GM12891 (cell line): ENCODE measurements around the gene MIEF1.

ENCODE experiments used
- DNase-seq: peaks from one replicate; pipeline ENCODE4 v3.0.0; 2011; ENCODE audit warnings: low spot score; ENCODE audit not compliant: insufficient read length
- FAIRE-seq: peaks from 2 replicates; lab custom pipeline; 2011; peaks lifted over from hg19 to GRCh38; lab: Jason Lieb, UNC
- PAX5 ChIP-seq: IDR thresholded peaks from 2 replicates; pipeline ENCODE4 v1.6.1; 2011; ENCODE audit warnings: low read length, moderate library complexity, mild to moderate bottlenecking; ENCODE audit not compliant: insufficient read depth, severe bottlenecking
- POLR2A ChIP-seq: IDR thresholded peaks from 2 replicates; pipeline ENCODE4 v1.6.1; 2011; ENCODE audit warnings: low read depth, low read length, control low read depth
- POLR2AphosphoS5 ChIP-seq: IDR thresholded peaks from 2 replicates; pipeline ENCODE4 v1.6.1; 2011; ENCODE audit warnings: low read depth, low read length, control low read depth
- POU2F2 ChIP-seq: IDR thresholded peaks from 2 replicates; pipeline ENCODE4 v1.6.1; 2011; ENCODE audit warnings: low read depth, mild to moderate bottlenecking, control low read depth, low read length, moderate library complexity
- SPI1 ChIP-seq: IDR thresholded peaks from 2 replicates; pipeline ENCODE4 v1.6.1; 2011; ENCODE audit warnings: low read depth, low read length, control low read depth
- TAF1 ChIP-seq: IDR thresholded peaks from 2 replicates; pipeline ENCODE4 v1.6.1; 2011; ENCODE audit warnings: low read depth, low read length, control low read depth

MIEF1 gene

GRCh38 chr22:39524753-39525657, 22.9 kb downstream of the MIEF1 start:
- FAIRE-seq (no peak), DNase-seq (no peak)
- TF ChIP-seq PAX5 = no peak
- TF ChIP-seq SPI1 = no peak
- TF ChIP-seq TAF1 = no peak
- TF ChIP-seq POLR2AphosphoS5 = no peak
- TF ChIP-seq POU2F2 = no peak
- no peak; the same call in 1 of the 2 replicates for TF ChIP-seq POLR2A

GRCh38 chr22:39525658-39525975, 23.5 kb downstream of the MIEF1 start:
- no peak for FAIRE-seq
- DNase-seq = no peak
- TF ChIP-seq POU2F2 (no peak), POLR2A (no peak), SPI1 (no peak), PAX5 (no peak), TAF1 (no peak), POLR2AphosphoS5 (no peak)

DNA sequence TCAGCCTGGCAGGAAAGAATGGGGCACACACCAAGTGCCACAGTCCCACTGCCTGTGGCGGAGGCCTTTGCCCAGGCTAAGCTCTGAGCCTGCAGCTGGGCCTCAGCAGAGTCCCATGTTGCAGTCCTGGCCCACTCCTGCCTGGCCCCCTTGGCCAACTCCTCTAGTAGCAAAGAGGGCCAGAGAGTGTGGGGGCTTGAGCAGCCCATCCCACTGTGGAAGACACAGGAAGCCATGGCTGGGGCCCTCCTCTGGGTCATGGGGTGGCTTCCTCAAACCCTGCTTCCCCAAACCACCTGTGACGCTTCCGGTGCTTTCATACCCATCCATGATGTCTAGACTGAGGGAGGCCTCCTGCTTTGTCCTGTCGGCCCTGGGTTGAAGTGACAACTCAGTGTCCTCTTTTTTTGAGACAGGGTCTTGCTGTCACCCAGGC, 24.7 kb downstream of the MIEF1 start:
- DNase-seq = no peak
- TF ChIP-seq PAX5 (no peak), POU2F2 (no peak), POLR2A (no peak), POLR2AphosphoS5 (peak; percentile 27; the same call in 1 of the 2 replicates), TAF1 (no peak), SPI1 (0 out of 2 replicates have a peak, but pooled peaks have one; percentile 33)
- no peak for FAIRE-seq

GRCh38 chr22:39527481-39527961, 25.4 kb downstream of the MIEF1 start:
- TF ChIP-seq TAF1 (no peak), POU2F2 (no peak), POLR2A (no peak), SPI1 (no peak), PAX5 (no peak), POLR2AphosphoS5 (no peak)
- DNase-seq (no peak), FAIRE-seq (no peak)

- DNase-seq (no peak), FAIRE-seq (no peak)
- no peak for TF ChIP-seq POU2F2
- peak; percentile 53; the same call in 1 of the 2 replicates for TF ChIP-seq POLR2AphosphoS5
These were observed 26.1 kb downstream of the MIEF1 start for GRCh38 chr22:39528080-39528661.

DNA sequence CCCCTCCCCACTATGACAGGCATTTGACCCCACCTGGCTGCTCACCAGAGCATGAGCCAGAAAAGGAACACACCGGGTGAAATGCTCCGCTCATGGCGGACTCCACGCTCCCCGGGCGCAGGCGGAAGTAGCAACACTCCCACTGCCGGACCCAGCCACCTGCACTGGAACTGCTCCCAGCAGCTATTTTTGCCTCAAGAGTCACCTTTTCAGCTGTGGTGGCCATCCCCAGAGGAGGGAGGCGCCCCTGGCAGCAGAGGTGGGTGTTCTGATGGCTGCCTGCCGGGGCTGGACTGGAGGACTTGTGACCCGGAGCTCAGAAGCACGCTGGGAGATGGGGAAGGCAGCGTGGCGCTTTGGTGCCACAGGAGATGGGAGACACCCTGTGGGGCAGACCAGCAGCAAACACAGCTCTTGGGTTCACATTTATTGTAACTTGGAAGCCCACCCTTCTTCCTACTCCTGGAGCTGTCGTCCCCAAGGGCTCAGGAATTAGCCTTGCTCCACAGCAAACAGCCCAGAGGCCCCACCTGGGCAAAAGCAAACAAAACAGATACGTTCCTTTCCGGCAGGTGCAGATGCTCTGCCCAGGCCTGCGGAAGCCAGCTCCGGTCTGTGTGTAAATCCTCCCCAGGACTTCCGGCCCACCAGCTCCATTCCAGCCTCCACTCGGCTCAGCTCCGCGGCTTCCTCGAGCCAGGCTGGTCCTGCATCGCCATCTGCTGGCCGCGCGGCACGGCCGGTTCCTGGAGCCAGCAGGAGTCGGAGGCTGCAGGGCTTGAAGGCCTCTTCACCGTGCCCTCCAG, 26.8 kb downstream of the MIEF1 start:
- peak; percentile 78 for TF ChIP-seq PAX5
- peak; percentile 72; the same call in 1 of the 2 replicates for TF ChIP-seq POU2F2
- peak; percentile 43 for TF ChIP-seq SPI1
- TF ChIP-seq POLR2AphosphoS5 = peak; percentile 2; the same call in 1 of the 2 replicates
- peak; percentile 33; the same call in 1 of the 2 replicates for TF ChIP-seq TAF1
- TF ChIP-seq POLR2A = peak; percentile 18; the same call in 1 of the 2 replicates
- FAIRE-seq = peak; percentile 95
- DNase-seq = no peak

DNA sequence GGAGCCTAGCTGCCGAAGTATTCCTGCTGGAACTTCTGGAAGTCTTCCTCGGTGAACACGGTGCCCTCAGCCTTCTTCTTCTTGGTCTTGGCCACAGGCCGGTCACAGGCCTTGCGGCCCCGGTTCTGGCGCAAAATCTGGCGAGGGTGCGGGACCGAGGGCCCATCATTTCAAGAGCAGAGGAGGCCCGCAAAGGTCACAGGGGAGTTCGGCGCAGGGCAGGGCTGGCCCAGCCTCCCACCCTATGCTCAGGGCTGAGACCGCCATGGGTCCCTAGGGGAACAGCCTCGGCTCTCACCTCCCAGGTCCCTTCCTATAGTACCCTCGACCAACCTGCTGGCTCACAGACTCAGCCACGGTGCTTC, 27.4 kb downstream of the MIEF1 start:
- TF ChIP-seq TAF1 (no peak), SPI1 (no peak), POU2F2 (no peak), PAX5 (no peak), POLR2A (no peak), POLR2AphosphoS5 (no peak)
- FAIRE-seq (no peak), DNase-seq (no peak)

- DNase-seq = no peak
- TF ChIP-seq SPI1 = no peak
- no peak for TF ChIP-seq PAX5
- TF ChIP-seq POU2F2 = no peak
- no peak for TF ChIP-seq TAF1
- TF ChIP-seq POLR2A = no peak
- TF ChIP-seq POLR2AphosphoS5 = no peak
- no peak for FAIRE-seq
These were observed 28.0 kb downstream of the MIEF1 start for GRCh38 chr22:39530116-39530515.

DNA sequence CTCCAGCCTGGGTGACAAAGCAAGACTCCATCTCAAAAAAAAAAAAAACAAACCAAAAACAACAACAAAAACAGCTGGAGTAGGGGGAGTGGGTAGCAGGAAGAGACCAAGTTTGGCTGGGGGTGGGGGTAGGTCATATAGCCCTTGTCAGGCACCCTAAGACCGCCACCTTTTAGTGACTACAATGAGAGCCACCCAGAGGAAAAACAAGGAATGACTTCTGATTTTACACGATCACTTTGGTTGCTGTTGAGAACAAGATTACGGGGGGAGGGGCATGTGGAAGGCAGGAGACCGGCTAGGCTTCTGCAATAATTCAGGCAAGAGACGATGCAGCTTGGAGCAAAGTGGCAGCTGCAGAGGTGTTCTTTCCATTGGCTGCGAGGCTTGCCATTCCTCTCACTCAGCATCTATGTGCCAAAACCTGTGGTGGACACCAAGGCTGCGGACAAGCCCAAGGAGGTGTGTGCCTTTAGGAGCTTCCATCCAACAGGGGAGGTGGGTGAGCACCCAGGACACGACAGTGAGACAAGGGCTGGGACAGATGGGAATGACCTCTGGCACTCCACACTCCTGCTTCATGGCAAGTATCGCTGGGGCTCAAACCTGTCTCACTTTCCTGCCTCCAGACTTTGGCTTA, 28.7 kb downstream of the MIEF1 start:
- DNase-seq (no peak), FAIRE-seq (peak; percentile 28)
- TF ChIP-seq TAF1 (no peak), POLR2A (no peak), POU2F2 (no peak), POLR2AphosphoS5 (no peak), PAX5 (no peak), SPI1 (no peak)
